Measurements from ENCODE around the gene MCM8. TPM values are rescaled to one million over a fixed set of nuclear protein-coding genes. Genes with fewer than 3 reads are reported as not detected.

Gene MCM8
- total and polyA plus RNA-seq, 9 of the 15 experiments (the other 6 are each of a cell fraction or from before 2014, with no cell fraction given): 4.5 to 43.8 (median 25.4) TPM

GRCh38 chr20:6038256-6038655, 87.8 kb downstream of the MCM8 start (continued):
- no peak for TF ChIP-seq ZBTB40 (IDR thresholded peaks at IDR 0.05)
- TF ChIP-seq ZBTB40 (CRISPR knock-in tag; IDR thresholded peaks at IDR 0.05): no peak
- no peak for TF ChIP-seq ZNF23 (CRISPR knock-in tag; IDR thresholded peaks at IDR 0.05)
- TF ChIP-seq MXI1 (IDR thresholded peaks at IDR 0.05; ENCODE audit: low read depth, low read length): no peak
- no peak for TF ChIP-seq ZNF778 (CRISPR knock-in tag; IDR thresholded peaks at IDR 0.05)
